SU-DHL-6 (cell line): ENCODE data around the gene FASTKD2.

Source experiments
- EZH2phosphoT487 ChIP-seq: fragments of 200-600 bp; sonication (generic), shearing (Covaris generic); conservative IDR thresholded peaks from 2 replicates; pipeline ENCODE4 v1.6.1; 2018; ENCODE audit warnings: mild to moderate bottlenecking, antibody characterized with exemption, low read length, moderate library complexity, mixed read lengths
- TF ChIP-seq, protein P1 (sequence below): fragments of 200-600 bp; sonication (generic); IDR thresholded peaks from one replicate; pipeline ENCODE4 v1.5.1; 2017; ENCODE audit warnings: antibody characterized with exemption, mild to moderate bottlenecking, low read length, moderate library complexity; ENCODE audit not compliant: insufficient read depth, poor library complexity, severe bottlenecking

GRCh38 chr2:206836722-206837121 is 71.3 kb downstream of the FASTKD2 start:
- TF ChIP-seq, protein P1, sequence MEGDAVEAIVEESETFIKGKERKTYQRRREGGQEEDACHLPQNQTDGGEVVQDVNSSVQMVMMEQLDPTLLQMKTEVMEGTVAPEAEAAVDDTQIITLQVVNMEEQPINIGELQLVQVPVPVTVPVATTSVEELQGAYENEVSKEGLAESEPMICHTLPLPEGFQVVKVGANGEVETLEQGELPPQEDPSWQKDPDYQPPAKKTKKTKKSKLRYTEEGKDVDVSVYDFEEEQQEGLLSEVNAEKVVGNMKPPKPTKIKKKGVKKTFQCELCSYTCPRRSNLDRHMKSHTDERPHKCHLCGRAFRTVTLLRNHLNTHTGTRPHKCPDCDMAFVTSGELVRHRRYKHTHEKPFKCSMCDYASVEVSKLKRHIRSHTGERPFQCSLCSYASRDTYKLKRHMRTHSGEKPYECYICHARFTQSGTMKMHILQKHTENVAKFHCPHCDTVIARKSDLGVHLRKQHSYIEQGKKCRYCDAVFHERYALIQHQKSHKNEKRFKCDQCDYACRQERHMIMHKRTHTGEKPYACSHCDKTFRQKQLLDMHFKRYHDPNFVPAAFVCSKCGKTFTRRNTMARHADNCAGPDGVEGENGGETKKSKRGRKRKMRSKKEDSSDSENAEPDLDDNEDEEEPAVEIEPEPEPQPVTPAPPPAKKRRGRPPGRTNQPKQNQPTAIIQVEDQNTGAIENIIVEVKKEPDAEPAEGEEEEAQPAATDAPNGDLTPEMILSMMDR = no peak
- TF ChIP-seq EZH2phosphoT487 = no peak
